Activated CD8-positive, alpha-beta memory T cell treated with anti-CD3 and anti-CD28 coated beads, Interleukin-2, amount 50 U/mL, for 4 hours (primary cell): ENCODE data around the gene ERMAP.

Source experiments
- DNase-seq: peaks from one replicate; pipeline ENCODE4 v3.0.0-alpha.2; 2020

The ERMAP gene

GRCh38 chr1:42877380-42877779 is 60.5 kb downstream of the ERMAP start:
- no peak for DNase-seq

- DNase-seq: no peak
Observed at GRCh38 chr1:42880384-42880783, 63.5 kb downstream of the ERMAP start.

- DNase-seq: no peak
Observed at GRCh38 chr1:42886046-42886739, 69.3 kb downstream of the ERMAP start.

GRCh38 chr1:42886800-42887199 is 69.9 kb downstream of the ERMAP start:
- no peak for DNase-seq

- DNase-seq: no peak
Observed at GRCh38 chr1:42887366-42887765, 70.4 kb downstream of the ERMAP start.

GRCh38 chr1:42888013-42888633 is 71.2 kb downstream of the ERMAP start:
- no peak for DNase-seq

- no peak for DNase-seq
Observed at GRCh38 chr1:42889264-42889663, 72.3 kb downstream of the ERMAP start.

GRCh38 chr1:42891465-42892138 is 74.7 kb downstream of the ERMAP start:
- DNase-seq: no peak
